Lung (tissue), 12 donors: ENCODE measurements around the gene RPS2. TPM values are rescaled to one million over a fixed set of nuclear protein-coding genes. Genes with fewer than 3 reads are reported as not detected.

Experiments used
- ATAC-seq: fragments of 200-7000 bp; cut with Tn5 transposase; one replicate; pipeline ENCODE4 v1.9.1; 2020; ENCODE audit warnings: moderate number of reproducible peaks; ENCODE audit not compliant: insufficient read depth, low FRiP score
- DNase-seq, 3 donors: peaks; one replicate each; pipeline ENCODE4 v3.0.0-alpha.2; 2013 to 2017
- H3K27ac ChIP-seq, 2 donors: one replicate each; pipeline ENCODE4 v1.5.1; 2013; ENCODE audit warnings: mild to moderate bottlenecking in 2 of 2, moderate library complexity in 2 of 2, control low read depth in 1 of 2, inconsistent platforms in 1 of 2, low read depth in 1 of 2, low read length in 1 of 2
- H3K27me3 ChIP-seq, 3 donors: one replicate each; pipeline ENCODE4 v1.5.1; 2013; ENCODE audit warnings: low read length in 2 of 3; ENCODE audit not compliant: control insufficient read depth in 3 of 3, insufficient read depth in 3 of 3
- H3K36me3 ChIP-seq, 4 donors: one replicate each; pipeline ENCODE4 v1.5.1; 2013; ENCODE audit warnings: low read length in 4 of 4, mild to moderate bottlenecking in 1 of 4, moderate library complexity in 1 of 4; ENCODE audit not compliant: control insufficient read depth in 4 of 4, insufficient read depth in 4 of 4
- H3K4me1 ChIP-seq, 5 donors: one replicate each; pipeline ENCODE4 v1.5.1; 2013; ENCODE audit warnings: low read length in 5 of 5, mild to moderate bottlenecking in 2 of 5, moderate library complexity in 1 of 5; ENCODE audit not compliant: control insufficient read depth in 5 of 5, insufficient read depth in 5 of 5
- H3K4me3 ChIP-seq: one replicate; pipeline ENCODE4 v1.5.1; 2013; ENCODE audit warnings: mild to moderate bottlenecking, control low read depth, moderate library complexity
- H3K9ac ChIP-seq, 2 donors: one replicate each; pipeline ENCODE4 v1.5.1; 2013; ENCODE audit warnings: low read length in 2 of 2, control low read depth in 1 of 2; ENCODE audit not compliant: insufficient read depth in 1 of 2
- H3K9me3 ChIP-seq, 4 donors: one replicate each; pipeline ENCODE4 v1.5.1; 2013; ENCODE audit warnings: low read length in 3 of 4, mild to moderate bottlenecking in 1 of 4, moderate library complexity in 1 of 4; ENCODE audit not compliant: control insufficient read depth in 4 of 4, insufficient read depth in 3 of 4
- WGBS, 2 donors: extraction: QIAGEN DNeasy Blood & Tissue Kit; methylation state at CpG; one replicate each; pipeline ENCODE4 v1.1.7; 2013; 5-methylcytosine and 5-hydroxymethylcytosine counted together
- polyA plus RNA-seq, 2 donors: library from polyadenylated mRNA; stranded (reverse); fragments of 200-250 nt; gene quantifications; one replicate each; pipeline ENCODE4 v1.2.1, GENCODE V29; 2013
- total RNA-seq, 2 donors: library from RNA; depleted of rRNA in 1 of 2; stranded (reverse); fragments of >200 nt in 1 of 2; gene quantifications; one replicate each; pipeline ENCODE4 v1.2.1, GENCODE V29; 2014 to 2021
- TF ChIP-seq, protein P1 (sequence below): IDR thresholded peaks from 2 replicates; pipeline ENCODE4 v1.5.1; 2012; ENCODE audit warnings: mild to moderate bottlenecking; ENCODE audit errors: control extremely low read depth, extremely low read depth
- donor health status: control.
- donor health status: control.
- donor health status: Bipolar disorder and iron deficiency.
- donor health status: healthy.
- donor health status: DM: yes; HTN: yes; CAD: no.

RPS2 gene
- total and polyA plus RNA-seq, 4 donors: 1,331 to 5,214 (median 2,779) TPM

DNA sequence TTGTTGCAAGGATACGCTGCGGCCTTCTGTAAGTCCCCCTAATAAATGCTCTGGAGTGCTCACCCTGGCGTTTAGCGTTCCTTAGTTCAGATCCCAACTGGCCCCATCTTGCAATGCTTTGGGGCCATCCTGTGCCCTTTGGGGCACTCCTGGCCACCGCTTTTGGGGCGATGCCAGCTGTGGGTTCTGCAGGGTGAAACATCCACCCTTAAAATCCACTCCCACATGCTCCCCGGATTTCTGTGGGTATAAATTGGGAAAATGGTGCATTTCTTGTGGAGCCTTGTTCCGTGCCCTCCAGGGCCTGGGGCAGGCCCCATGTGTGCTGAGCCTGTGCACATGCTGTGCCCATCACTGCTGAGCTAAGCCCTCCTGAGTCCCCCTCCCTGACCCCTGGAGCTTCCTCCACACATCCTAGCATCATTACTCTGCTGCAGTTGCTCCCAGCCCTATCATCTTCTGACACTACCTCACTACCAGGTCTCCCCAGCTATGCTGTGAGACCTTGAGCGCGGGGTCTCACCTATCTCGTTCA is 27.6 kb downstream of the RPS2 start:
- no peak overlapping the region for H3K27ac ChIP-seq
- H3K27me3 ChIP-seq: no peaks in the 10 kb centered on the region
- H3K4me1 ChIP-seq: peaks cover 0 to 7% (median 2%) of the 10 kb centered on the region in 5 donors
- TF ChIP-seq, protein P1, sequence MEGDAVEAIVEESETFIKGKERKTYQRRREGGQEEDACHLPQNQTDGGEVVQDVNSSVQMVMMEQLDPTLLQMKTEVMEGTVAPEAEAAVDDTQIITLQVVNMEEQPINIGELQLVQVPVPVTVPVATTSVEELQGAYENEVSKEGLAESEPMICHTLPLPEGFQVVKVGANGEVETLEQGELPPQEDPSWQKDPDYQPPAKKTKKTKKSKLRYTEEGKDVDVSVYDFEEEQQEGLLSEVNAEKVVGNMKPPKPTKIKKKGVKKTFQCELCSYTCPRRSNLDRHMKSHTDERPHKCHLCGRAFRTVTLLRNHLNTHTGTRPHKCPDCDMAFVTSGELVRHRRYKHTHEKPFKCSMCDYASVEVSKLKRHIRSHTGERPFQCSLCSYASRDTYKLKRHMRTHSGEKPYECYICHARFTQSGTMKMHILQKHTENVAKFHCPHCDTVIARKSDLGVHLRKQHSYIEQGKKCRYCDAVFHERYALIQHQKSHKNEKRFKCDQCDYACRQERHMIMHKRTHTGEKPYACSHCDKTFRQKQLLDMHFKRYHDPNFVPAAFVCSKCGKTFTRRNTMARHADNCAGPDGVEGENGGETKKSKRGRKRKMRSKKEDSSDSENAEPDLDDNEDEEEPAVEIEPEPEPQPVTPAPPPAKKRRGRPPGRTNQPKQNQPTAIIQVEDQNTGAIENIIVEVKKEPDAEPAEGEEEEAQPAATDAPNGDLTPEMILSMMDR: no peak
- H3K36me3 ChIP-seq: peaks cover 2 to 33% (median 8%) of the 10 kb centered on the region in 4 donors
- 94% methylated on average over 11 of the region's 11 CpGs for WGBS, 2 donors
- no peak overlapping the region for H3K4me3 ChIP-seq
- peaks cover 0 to 1% (median 0%) of the 10 kb centered on the region in 4 donors for H3K9me3 ChIP-seq
- no peak for ATAC-seq
- no peak for DNase-seq
- no peak overlapping the region for H3K9ac ChIP-seq

DNA sequence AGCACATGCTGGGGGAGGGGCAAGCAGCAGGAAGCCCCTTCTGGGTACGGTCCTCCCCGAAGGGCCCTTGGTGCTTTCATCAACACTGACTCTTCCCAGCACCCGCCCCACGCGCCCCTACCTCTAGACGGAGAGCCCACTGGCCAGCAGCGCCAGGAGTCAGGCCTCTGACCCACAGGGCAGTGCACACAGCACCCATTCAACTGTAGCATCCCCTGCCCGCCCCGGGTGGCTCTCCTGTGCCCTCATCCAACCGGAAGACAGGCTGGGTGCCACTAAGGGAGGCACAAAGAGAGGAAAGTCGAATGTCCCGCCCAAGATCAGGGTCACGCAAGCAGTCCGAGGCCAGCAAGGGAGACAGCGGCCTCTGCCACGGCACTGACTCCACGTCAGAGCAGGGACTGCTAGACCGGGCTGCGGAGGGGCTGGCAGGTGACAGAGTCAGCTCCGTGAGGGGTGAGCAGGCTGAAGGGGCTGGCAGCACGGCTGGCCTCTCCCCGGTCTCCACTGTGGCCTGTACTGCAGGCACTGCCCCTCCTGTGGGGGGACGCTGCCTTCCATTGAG is 31.4 kb downstream of the RPS2 start:
- no peak for DNase-seq
- 62 to 74% methylated on average over 22 to 23 of the region's 23 CpGs for WGBS, 2 donors
- H3K4me1 ChIP-seq: no peaks in the 10 kb centered on the region
- no peak overlapping the region for H3K9ac ChIP-seq
- TF ChIP-seq, protein P1: no peak
- no peaks in the 10 kb centered on the region for H3K27me3 ChIP-seq
- H3K4me3 ChIP-seq: no peak overlapping the region
- peaks cover 0 to 1% (median 0%) of the 10 kb centered on the region in 4 donors for H3K9me3 ChIP-seq
- no peak overlapping the region for H3K27ac ChIP-seq
- ATAC-seq: no peak
- H3K36me3 ChIP-seq: peaks cover 0 to 8% (median 4%) of the 10 kb centered on the region in 4 donors

DNA sequence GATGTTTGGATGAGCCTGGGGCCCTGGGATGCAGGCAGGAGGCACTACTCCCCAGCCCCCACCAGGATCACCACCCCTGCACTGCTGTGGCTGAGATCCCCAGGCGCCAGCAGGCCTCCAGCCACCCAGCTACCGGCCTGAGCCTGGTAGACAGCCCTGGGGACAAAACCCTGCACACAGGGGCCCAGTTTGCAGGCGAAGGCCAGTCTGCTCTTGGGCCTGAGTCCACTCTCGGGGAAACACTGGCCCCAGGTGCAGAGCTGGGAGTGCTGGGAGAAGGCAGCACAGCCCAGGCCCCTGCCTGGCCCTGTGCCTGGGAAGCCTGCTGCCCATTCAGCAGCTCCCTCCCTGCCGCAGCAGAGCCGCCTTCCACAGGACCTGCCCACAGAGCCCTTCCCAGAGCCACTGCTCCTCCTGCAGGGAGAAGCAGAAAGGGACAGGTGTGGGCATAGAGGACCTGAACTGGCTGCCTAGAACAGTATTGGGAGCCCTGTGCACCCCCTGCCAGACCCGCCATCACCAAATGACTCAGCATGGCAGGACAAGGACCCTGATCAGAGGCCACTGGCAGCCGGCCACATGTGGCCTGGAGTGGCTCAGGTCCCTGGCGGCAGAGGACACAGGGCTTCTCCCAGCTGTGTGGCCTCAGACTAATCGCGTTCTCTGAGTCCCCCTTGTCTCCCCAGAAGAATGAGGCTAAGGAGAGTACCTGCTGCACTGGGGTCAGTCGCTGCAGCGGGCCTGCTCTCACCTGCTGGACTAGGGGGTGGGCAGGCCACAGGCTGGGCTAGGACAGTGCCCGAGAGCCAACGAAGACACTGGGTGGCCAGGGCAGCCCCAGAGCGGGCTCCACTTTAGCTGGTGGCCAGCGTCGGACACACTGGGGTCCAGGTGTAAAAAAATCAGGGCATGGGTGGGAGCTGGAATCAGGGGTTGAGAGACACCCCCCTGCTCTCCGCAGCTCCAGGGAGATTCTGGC is 32.3 kb downstream of the RPS2 start:
- Histone ChIP-seq H3K36me3 (peaks cover 0 to 3% (median 1%) of the 10 kb centered on the region in 4 donors), H3K27ac (no peak overlapping the region), H3K27me3 (no peaks in the 10 kb centered on the region), H3K4me3 (no peak overlapping the region), H3K9ac (no peak overlapping the region), H3K9me3 (peaks cover 0 to 1% (median 0%) of the 10 kb centered on the region in 4 donors), H3K4me1 (no peaks in the 10 kb centered on the region)
- no peak for DNase-seq
- no peak for ATAC-seq
- TF ChIP-seq, protein P1: no peak
- WGBS, 2 donors: 77 to 80% methylated on average over 19 of the region's 19 CpGs
